HG03442 (cell line): Measurements from ENCODE around the gene LRRC47.
"Not testable (repeated sequence)": the region's sequence is repeated elsewhere in the genome, so short reads cannot be mapped to it uniquely, and the experiment has no call there.

Experiments
- ATAC-seq: cut with Tn5 transposase; IDR thresholded peaks from one replicate; pipeline ENCODE4 v1.9.1; 2021; ENCODE audit warnings: mild to moderate bottlenecking, moderate library complexity; ENCODE audit not compliant: unreplicated experiment

LRRC47 gene

DNA sequence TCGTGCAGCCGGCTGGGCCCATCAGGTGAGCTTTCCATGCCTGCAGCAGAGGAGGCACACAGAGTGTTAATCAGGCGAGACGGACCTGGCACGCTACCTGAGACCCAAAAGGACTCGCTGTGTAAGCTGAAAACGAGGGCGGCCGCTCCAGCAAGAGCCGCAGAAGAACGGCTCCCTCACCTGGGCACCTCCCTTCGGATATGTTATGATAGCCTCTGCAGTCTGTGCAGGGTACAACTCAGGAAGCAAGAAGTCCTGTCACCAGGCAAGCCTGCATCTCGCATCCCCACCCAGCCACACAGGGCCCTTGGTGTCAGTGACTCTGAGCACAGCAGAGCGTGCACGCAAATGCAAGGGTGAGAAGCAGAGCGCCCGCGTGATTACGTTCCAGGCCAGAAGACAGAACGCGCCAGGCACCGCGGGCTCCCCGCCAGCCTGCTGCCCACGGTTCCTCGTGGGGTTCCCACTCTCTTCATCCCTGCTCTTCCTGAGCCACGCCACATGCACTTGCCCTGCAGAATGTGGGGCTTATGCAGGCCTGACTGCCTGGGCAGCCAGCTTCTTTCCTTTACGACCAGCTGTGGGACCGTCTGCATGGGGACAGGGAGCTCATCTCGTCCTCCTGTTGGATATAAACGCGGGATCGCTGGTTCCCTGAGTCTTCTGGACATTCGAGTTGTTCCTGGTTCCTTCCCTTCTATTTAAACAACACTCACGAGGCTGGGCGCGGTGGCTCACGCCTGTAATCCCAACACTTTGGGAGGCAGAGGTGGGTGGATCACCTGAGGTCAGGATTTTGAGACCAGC lies 20.2 kb upstream of the LRRC47 start:
- ATAC-seq, result no peak

DNA sequence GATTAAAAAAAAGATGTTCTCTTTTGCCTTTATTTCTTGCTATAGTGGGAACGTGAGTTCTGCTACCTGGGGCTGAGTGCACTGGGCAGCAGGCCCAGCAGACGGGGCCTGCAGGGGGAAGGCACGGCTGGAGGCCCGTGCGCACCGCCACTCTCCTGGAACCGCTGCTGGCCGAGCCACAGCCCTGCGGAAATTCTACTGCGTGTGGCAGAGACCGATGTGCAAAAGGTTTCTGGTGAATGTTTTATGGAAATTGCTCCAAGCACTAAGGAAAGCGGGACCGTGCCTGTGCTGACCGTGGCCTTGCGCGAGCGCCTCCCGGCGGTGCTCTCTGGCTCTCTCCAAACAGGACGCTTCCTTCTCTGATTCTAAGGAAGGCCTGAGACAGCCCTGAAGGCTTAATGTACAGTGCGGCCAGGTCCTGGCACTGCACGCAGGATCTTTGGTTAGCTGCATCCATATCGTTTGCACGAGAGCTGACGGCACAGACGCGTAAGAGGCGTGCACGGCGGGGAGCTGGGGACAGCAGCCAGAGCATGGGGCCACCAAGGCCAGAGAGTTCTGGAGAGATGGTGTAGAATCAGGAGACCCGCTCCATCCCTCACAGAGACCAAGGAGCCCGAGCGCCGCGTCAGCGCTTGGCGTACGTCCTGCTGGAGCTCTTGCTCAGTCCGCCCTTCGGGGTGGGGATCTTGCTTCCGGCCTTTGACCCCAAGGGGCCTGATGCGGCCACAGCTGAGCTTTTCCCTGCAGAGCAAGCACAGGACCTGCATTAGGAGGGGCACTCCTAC lies 18.7 kb upstream of the LRRC47 start:
- no peak for ATAC-seq

DNA sequence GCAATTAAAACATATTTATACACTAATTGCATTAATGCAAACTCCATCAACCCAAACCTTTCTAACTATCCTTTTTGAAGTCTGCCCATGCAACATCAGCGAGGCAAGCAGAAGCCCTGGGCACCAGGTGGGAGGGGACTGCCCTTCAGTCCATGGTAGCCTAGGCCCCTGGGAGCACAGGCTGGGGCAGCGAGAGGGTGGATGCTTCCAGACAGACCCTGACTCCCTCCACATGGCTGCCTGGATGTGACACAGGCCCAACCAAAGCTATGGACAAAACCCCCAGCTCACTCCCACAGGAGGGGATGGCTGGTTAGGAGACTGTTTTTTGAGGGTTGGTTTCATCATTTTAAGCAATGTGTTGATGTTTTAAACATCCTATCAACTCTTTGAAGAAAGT lies 17.8 kb upstream of the LRRC47 start:
- no peak for ATAC-seq

DNA sequence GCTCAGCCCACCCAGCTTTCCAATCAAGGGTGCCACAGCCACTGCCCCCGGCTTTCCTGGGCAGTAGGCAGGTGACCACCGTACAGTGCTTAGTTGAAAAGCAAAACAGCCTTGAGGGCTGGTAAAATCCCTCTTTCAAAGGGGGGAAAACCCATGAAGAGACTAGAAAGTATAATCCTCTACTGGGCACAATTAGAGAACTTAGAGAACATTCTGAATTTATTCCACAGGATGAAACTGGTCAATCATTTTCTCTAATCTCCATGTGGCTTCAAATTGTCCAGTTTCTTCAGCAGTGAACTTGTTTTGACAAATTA lies 15.3 kb upstream of the LRRC47 start:
- ATAC-seq, result no peak

DNA sequence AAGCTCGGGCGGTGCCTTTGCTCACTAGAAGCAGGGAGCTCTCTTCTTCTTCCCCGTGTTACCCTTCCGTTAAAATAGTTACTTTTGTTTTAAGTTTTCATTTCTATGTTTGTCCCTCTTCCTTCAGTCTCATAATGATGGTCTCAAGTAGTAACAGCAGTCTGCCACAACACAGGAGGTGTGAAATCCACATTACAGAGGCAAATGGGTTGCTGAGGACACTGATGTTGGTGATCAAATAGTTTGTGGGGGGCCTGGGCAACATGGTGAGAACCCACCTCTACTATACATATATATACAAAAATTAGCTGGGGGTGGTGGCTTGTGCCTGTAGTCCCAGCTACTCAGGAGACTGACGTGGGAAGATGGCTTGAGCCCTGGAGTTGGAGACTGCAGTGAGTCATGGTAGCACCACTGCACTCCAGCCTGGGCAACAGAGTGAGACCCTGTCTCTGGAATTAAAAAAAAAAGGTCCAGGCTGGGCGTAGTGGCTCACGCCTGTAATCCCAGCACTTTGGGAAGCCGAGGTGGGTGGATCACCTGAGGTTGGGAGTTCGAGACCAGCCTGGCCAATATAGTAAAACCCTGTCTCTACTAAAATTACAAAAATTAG lies 14.0 kb upstream of the LRRC47 start:
- not testable (repeated sequence) for ATAC-seq

DNA sequence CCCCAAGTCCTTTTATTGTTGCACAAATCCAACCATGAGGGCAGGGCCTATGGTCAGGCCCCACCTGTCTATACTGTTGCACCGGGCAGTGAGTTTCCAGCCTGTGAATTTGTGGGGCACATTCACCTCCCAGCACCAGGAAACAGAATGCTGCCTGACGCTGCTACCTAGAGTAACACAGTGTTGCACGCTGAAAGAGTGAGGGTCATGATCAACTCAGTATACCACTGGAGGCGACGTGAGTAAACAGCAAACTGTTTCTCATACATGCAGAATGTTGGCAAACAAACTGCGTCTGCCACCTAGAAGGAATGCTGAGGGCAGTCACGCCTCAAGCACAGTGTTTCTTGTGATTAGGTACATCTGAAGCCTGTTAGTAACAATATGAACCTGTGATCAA lies 13.4 kb upstream of the LRRC47 start:
- ATAC-seq, result no peak

DNA sequence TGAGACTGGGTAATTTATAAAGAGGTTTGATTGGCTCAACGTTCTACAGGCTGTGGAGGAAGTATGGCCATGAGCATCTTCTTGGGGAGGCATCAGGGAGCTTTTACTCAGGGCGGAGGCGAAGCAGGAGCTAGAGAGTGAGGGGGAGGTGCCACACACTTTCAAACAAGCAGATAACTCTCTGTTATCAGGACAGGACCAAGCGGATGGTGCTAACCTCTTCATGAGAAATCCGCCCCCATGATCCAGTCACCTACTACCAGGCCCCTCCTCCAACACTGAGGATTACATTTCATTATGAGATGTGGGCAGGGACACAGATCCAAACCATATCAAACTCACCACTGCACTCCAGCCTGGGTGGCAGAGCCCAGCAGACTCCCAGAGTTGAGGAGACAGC lies 11.5 kb upstream of the LRRC47 start:
- no peak for ATAC-seq

DNA sequence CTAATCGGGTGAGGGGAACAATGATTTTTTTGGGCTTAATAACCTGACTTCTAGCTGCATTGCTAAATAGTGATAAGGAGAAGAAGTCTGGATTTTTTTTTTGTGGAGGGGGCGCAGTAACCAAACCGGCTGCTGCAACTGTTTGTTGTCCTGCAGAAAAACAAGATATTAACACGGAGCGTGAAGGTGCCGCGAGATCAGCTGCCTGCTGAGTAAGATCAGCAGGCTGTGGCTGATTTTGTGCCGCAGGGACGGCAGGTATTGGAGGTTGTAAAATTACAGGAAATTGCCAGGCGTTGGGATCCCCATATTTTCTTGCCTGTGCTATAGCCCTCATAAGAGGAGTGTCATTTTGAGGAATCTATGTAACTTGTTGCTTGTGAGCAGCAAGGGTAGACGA lies 8.7 kb upstream of the LRRC47 start:
- no peak for ATAC-seq

DNA sequence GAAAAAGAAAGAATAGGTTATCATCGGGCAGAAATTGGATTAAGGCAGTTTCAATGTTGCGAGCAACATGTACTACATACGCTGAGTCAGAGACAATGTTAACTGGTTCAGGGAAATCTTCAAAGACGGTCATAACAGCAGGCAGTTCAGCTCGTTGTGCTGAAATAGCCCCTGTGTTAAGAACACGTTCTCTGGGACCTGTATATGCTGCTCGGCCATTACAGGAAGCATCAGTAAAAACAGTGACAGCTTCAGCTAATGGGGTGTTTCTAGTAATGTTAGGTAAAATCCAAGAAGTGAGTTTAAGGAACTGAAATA lies 8.3 kb upstream of the LRRC47 start:
- ATAC-seq, result not testable (repeated sequence)

DNA sequence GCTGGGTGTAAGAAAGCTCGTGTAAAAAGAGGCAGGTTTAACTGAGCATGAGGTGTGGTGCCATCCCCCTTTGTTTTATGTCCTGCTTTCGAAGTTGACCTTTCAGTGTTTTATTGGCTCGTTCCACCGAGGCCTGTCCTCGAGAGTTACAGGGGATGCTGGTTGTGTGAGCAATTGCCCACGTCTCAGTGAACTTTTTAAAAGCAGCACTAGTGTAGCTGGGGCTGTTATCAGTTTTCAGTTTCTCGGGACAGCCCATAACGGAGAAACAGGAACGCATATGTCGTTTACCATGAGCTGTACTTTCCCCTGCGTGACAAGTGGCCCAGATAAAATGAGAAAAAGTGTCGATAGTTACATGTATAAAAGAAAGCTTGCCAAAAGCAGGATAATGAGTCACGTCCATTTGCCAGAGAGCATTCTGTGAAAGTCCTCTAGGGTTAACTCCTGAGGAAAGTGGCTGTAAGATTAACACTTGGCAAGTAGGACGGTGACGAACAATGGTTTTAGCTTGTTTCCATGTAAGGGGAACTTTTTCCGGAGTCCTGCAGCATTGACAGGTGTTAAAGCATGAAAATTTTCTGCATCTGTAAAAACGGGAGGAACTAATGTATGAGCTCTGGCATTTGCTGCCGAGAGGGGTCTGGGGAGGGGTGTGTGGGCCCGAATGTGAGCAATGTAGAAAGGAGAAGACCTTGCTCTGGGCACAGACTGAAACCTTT lies 7.8 kb upstream of the LRRC47 start:
- ATAC-seq, result no peak

DNA sequence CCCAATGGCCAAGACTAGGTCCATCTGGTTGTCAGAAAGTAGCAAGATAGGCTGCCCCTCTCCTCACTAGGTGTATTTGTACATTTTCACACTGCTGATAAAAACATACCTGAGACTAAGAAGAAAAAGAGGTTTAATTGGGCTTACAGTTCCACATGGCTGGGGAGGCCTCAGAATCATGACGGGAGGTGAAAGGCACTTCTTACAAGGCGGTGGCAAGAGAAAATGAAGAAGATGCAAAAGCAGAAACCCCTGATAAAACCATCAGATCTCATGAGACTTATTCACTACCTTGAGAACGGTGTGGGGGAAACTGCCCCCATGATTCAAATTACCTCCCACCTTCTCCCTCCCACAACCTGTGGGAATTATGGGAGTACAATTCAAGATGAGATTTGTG lies 4.5 kb upstream of the LRRC47 start:
- not testable (repeated sequence) for ATAC-seq

DNA sequence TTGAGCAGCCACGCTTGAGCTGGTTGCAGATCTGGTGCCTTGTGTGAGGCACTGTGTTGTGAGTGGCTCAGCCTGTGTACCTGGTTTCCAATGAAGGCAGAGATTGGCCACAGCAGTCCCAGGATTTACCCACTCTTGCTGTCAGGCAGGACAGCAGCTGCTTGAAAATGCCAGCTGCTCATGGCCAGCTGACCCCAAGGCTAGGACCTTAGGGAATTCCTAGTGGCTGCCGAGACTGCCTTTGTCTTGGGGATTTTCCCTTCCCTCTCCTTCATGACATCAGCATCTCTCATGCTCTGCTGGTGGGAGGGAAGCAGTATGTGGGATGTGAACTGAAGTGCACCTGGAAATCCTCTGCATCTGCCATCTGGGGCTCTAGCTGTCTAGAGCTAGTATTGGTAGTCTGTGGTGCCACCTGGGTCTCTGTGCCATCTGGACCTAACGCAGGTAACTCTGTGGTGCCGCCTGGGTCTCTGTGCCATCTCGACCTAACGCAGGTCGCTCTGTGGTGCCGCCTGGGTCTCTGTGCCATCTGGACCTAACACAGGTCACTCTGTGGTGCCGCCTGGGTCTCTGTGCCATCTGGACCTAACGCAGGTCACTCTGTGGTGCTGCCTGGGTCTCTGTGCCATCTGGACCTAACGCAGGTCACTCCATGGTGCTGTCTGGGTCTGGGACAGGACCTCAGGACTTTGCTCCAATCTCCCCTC lies 3.8 kb upstream of the LRRC47 start:
- ATAC-seq, result no peak

DNA sequence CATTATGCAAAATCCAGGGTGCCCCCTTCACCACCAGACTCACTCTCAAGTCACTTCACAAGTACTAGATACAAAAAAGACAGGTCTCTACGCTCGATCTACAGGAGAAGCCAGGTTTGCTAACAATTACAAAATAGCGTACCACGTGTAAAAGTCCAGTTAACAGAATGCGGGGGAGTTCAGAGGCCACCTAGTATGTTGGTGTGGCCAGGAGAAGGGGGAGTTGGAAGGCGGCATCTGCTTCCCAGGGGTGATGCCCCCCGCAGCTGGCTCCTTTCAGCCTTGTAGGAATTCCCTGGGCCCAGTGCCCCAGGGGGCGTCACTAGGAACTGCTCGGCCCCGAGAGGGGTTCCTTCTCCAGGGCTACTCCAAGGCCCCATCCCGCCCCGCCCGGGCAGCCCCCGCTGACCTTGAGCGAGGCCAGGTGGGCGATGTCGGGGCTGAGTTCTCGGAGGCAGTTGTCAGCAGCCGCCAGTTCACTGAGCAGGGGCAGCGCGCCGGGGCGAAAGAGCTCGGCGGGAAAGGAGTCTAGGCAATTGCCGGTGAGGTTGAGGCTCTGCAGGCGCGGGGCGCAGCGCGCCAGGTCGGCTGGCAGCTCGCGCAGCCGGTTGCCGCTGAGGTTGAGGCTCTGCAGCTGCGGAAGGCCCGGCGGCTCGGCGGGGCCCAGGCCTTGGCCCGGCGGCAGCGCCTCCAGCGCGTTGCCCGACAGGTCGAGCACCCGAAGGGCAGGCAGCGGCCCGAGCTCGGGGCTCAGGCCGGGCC lies 664 bp downstream of the LRRC47 start:
- peak; percentile 8 for ATAC-seq

DNA sequence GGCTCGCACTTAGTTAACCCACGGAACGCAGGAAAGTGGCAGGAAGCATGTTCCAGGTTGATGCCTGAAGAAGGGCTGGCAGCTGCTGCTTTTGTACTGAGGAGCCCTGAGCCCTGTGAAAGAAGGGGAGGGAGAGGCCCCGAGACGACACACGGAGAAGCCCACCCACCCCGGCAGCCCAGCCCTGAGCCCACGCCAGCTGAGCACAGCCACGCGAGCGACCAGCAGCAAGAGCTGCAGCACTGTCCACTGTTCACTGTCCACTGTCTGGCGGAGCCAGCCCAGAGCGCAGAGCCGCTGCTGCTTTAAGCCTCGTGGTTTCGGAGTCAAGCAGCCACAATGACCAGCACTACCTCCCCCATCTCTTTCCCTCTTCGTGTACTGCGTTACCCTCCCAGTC lies 5.3 kb downstream of the LRRC47 start:
- no peak for ATAC-seq

DNA sequence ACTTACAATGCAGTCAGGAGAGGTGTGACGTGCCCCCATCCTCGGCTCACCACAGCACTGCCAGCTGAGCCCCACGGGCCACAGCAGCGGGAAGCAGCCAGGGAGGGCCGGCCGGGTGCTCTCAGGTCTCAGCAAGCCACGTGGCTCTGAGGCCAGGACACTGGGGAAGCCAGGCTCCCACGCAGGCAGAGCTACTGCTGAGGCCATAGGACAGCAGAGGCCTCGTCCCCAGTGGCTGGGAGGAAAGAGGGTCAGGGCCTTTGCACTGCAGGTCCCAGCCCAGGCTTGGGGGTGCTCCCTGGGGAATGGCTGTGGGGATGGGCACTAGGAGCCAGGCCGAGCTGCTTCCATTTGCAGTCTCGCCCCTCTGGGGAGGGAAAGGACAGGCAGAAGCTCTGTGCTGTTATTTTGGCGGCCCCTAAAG lies 5.8 kb downstream of the LRRC47 start:
- no peak for ATAC-seq

DNA sequence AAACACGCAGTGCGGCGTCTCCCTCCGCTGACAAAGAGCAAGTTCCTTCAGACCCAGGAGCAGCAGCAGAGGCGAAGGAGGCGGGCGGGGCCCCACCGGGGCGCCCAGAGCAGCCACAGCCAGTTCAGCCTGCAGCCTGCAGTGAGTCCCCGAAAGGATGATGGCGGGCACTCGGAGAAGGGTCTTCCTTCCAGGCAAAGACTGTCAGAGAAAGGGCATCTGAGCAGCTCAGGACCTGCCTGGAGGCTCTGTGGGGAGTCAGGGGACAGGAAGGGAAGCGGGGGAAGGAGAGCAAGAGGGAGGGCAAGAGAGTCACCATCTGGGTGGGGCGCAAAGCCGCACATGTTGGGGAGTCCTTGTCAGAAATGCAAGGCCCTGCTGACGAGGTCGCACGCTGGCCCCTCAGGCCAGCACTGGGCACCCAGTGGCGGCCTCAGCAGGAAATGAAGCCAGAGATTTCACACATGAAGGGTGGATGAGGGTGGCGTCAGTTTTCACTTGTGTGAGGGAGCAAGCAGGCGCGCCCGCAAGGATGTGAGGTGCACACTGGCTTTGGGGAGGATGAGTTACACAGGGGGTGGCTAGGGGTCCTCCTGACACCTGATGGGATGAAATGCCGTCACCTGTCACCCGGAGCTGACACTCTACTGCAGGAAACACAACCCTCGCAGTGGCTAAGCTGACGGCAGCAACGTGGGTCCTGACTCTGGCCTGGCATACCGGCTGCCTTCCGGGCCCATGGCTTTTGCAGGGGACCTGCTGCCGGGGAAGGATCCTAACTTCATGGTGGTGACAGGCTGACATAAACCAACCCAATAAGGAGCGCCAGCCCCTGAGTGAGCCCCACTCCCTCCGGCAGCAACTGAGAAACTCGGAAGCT lies 6.6 kb downstream of the LRRC47 start:
- ATAC-seq, result no peak

DNA sequence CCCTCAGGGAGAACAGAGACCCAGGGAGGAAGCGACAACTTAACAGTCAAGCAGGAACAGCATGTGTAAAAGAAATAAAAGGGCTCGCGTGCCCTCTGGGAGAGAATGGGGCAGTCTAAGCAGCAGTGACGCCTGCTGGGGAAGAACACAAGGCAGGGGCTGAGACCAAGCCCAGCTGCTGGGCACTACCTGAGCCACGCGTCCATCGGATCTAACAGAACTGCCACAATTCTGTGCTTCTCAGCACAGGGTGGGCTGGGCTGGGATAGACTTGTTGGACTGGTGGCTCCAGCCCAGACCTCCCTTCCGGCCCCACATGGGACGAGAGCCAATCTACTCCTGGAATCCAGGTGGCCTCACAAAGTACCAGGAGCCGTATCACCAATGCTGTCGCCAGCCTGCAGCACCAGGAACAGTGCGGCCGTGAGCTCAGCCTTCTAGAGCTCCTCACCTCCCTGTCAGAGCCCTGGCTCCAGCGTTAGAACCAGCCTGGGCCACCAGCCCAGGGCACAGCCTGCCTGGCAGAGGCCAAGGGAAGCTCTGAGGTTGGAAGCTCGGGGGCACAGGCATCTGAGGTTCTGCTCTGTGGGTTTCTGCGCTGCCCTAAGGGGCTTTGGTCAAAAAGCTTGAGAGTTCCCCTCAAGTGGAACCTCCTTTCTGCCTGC lies 7.4 kb downstream of the LRRC47 start:
- ATAC-seq, result no peak

DNA sequence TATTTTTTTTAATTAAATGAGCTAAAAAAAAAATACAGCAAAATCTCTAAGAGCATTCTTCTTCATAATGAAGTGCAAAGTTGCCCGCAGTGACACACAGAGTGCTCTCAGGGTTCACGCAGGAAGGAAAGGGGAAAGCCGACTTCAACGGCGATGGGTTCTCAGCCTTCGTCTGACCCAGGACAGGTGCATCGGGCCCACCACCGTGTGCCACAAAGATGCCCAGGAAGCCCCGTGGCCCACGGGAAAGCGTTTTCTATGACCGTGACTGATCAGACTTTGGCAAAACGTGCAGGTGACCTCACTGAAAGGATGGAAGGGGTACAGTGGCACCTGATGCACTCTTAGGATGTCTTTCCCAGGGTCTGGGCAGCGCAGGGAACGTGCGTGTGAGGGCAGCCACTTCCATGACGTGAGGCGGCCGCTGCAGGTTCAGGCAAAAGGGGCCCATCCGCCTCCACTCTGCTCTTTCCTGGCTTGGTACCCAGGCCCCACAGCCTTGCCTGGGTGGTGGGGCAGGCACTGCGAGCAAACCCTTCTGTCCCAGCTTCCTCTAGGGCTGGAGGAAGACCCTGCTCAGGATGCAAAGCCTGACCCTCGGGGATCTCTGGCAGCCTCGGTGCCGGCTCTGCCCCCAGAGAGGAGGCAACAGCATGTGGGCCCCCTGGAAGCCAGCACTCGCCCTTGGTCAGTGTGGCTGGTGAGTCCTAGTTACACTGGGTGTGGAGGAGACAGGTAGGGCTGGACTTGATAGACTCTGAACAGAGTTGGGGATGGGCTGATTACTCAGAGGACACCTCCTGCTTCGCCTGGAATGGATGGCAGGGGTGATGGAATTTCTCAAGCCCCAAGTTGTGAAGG lies 8.3 kb downstream of the LRRC47 start:
- no peak for ATAC-seq
